CD8-positive, alpha-beta memory T cell (primary cell): ENCODE measurements around the gene NRIP2. TPM values are rescaled to one million over a fixed set of nuclear protein-coding genes. Genes with fewer than 3 reads are reported as not detected.

Source experiments
- CTCF ChIA-PET: fragments of 350-600 bp; sonication (Branson Sonifier 250); formaldehyde crosslinking; loops from one replicate; lab custom pipeline; 2021; ENCODE audit warnings: antibody characterized with exemption; lab: Charles Lee
- POLR2A ChIA-PET: fragments of 350-600 bp; sonication (Branson Sonifier 250); formaldehyde crosslinking; loops from one replicate; lab custom pipeline; 2021; ENCODE audit warnings: antibody characterized with exemption; lab: Charles Lee
- DNase-seq, 5 donors: peaks; one replicate each; pipeline versions ENCODE4 v3.0.0 to v3.0.0-alpha.2; 2020 to 2022; ENCODE audit warnings: mixed read lengths in 1 of 5
- H3K27ac ChIP-seq: one replicate; pipeline ENCODE4 v1.7.0; 2013; ENCODE audit warnings: low read depth, mild to moderate bottlenecking, low read length, moderate library complexity
- H3K27me3 ChIP-seq: 2 replicates; pipeline ENCODE4 v1.7.0; 2013; ENCODE audit warnings: low read length, mild to moderate bottlenecking; ENCODE audit not compliant: insufficient read depth, poor library complexity, severe bottlenecking
- H3K36me3 ChIP-seq: 2 replicates; pipeline ENCODE4 v1.7.0; 2013; ENCODE audit warnings: mild to moderate bottlenecking, low read length, moderate library complexity; ENCODE audit not compliant: insufficient read depth
- H3K4me1 ChIP-seq: 2 replicates; pipeline ENCODE4 v1.7.0; 2013; ENCODE audit warnings: mild to moderate bottlenecking, low read length, moderate library complexity; ENCODE audit not compliant: insufficient read depth
- H3K4me3 ChIP-seq: 2 replicates; pipeline ENCODE4 v1.7.0; 2013; ENCODE audit warnings: mild to moderate bottlenecking, low read length
- H3K9me3 ChIP-seq: 2 replicates; pipeline ENCODE4 v1.7.0; 2013; ENCODE audit warnings: mild to moderate bottlenecking, low read length
- H3K27ac Mint-ChIP-seq, 8 donors: one replicate each; pipeline ENCODE4 v1.8.0; 2020 to 2021; ENCODE audit warnings: mixed read lengths in 8 of 8, mild to moderate bottlenecking in 6 of 8, inconsistent platforms in 3 of 8, moderate library complexity in 3 of 8
- H3K27me3 Mint-ChIP-seq, 2 donors: one replicate each; pipeline ENCODE4 v1.8.0; 2020 to 2021; ENCODE audit warnings: mixed read lengths in 2 of 2, mild to moderate bottlenecking in 1 of 2, moderate library complexity in 1 of 2
- H3K36me3 Mint-ChIP-seq, 3 donors: one replicate each; pipeline ENCODE4 v1.8.0; 2020 to 2021; ENCODE audit warnings: mixed read lengths in 3 of 3, inconsistent platforms in 1 of 3, mild to moderate bottlenecking in 1 of 3
- H3K4me1 Mint-ChIP-seq, 3 donors: one replicate each; pipeline ENCODE4 v1.8.0; 2020 to 2021; ENCODE audit warnings: mixed read lengths in 3 of 3, inconsistent platforms in 1 of 3, mild to moderate bottlenecking in 1 of 3
- H3K4me3 Mint-ChIP-seq, 7 donors: one replicate each; pipeline ENCODE4 v1.8.0; 2020 to 2021; ENCODE audit warnings: mixed read lengths in 7 of 7, mild to moderate bottlenecking in 6 of 7, moderate library complexity in 4 of 7, inconsistent platforms in 2 of 7
- H3K9me3 Mint-ChIP-seq, 5 donors: one replicate each; pipeline ENCODE4 v1.8.0; 2020 to 2022; ENCODE audit warnings: mixed read lengths in 5 of 5, mild to moderate bottlenecking in 3 of 5, moderate library complexity in 2 of 5, inconsistent platforms in 1 of 5
- polyA plus RNA-seq: library from polyadenylated mRNA; unstranded; fragments of 300-500 nt; fragmentation: Illumina TruSeq; gene quantifications from one replicate; pipeline ENCODE4 v1.2.3, GENCODE V29; 2021
- total RNA-seq, 2 experiments: library from RNA; stranded (reverse); gene quantifications; one replicate each; pipeline ENCODE4 v1.2.3, GENCODE V29; 2021

The NRIP2 gene
- total and polyA plus RNA-seq, 3 experiments from 2014 or later: 0.82 TPM; not detected in 2

DNA sequence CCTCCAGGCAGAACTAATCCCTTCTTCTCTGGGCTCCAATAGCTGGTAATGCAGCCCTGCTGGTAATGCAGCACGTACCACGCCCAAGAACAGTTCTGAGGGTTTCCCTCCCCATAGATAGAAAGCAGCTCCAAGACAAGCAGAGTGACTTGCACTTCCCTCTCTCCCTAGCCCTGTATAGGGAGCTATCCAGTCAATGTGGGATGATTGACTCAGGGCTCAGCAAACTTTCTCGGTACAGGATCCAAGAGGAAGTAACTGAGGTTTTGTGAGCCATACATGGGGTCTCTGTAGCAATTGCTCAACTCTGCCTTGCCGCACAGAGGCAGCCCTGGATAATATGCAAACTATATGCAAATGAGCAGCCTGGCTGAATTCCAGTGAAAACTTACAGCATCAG lies 55.6 kb downstream of the NRIP2 start:
- Histone ChIP-seq H3K27ac (no peak overlapping the region), H3K36me3 (no peaks in the 10 kb centered on the region), H3K27me3 (peaks cover 7% of the 10 kb centered on the region), H3K9me3 (no peaks in the 10 kb centered on the region), H3K4me1 (peaks cover 6% of the 10 kb centered on the region), H3K4me3 (no peak overlapping the region)
- H3K27me3 Mint-ChIP-seq: peaks cover 9 to 18% of the 10 kb centered on the region in 2 donors
- DNase-seq: no peak
- ChIA-PET CTCF (no interaction called here), POLR2A (no interaction called here)
- H3K27ac Mint-ChIP-seq: peak overlapping the region in 1 of 8 donors; percentile 57
- H3K9me3 Mint-ChIP-seq: no peaks in the 10 kb centered on the region
- peaks cover 6 to 9% (median 7%) of the 10 kb centered on the region in 3 donors for H3K4me1 Mint-ChIP-seq
- H3K4me3 Mint-ChIP-seq: no peak overlapping the region
- H3K36me3 Mint-ChIP-seq: no peaks in the 10 kb centered on the region

DNA sequence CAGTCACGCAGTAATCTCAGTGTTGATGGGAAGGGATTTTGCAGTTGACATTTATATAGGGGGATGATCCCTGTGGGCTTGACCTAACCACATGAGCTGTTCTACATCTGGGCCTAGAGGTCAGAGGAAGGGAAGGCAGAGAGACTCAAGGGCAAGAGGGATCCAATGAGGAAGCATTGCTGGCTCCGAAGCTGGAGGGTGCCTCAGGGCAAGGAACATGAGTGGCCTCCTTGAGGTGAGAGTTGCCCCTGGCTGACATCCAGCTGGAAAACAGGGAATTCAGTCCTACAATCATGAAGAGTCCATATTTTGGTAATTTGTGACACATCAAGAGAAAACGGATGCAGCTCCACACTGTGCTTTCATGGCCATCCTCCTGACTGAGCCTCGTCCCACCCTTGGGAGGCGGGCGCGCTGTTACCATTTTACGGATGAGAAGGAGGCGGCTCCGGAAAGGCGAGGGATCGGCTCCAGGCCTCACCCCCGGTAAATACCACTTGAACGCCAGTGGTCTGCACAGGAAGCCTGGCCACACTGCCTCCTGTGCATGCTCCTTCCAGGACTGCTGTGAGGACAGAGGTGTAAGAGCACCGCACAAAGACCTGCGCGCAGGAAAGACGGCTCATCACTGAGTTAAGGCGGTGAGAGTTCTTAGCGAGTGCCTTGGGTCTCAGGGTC lies 58.6 kb downstream of the NRIP2 start:
- Histone ChIP-seq H3K27me3 (no peaks in the 10 kb centered on the region), H3K4me1 (no peaks in the 10 kb centered on the region), H3K36me3 (no peaks in the 10 kb centered on the region), H3K9me3 (no peaks in the 10 kb centered on the region), H3K27ac (no peak overlapping the region), H3K4me3 (no peak overlapping the region)
- Mint-ChIP-seq H3K27me3 (peaks cover 4% of the 10 kb centered on the region in 2 donors), H3K4me3 (no peak overlapping the region), H3K27ac (no peak overlapping the region), H3K36me3 (no peaks in the 10 kb centered on the region), H3K4me1 (no peaks in the 10 kb centered on the region), H3K9me3 (no peaks in the 10 kb centered on the region)
- ChIA-PET CTCF (interaction anchor here (1.1 kb wide), 2 partner anchors 85 to 93 kb away, joined by 3 read pairs; no protein-coding TSS in a partner anchor), POLR2A (no interaction called here)
- DNase-seq: no peak

DNA sequence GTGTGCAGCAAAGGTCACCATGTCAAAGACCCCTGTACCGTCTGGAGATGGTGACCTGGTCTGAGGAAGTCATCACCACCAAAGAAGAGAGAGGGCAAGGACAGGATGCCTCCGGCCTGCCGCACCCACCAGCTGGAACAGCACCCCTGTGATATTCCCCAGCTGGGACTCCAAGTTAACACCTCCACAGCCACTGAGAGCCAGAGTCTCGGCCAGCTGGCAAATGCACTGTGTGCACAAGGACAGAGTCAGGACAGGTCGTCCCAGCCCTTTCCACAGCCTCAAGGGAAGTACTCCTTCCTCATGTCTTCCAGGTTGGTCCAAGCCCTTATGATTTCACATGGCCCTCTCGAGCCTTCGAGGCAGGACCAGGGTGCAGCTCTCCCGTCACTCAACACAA lies 59.4 kb downstream of the NRIP2 start:
- no peak overlapping the region for H3K4me3 Mint-ChIP-seq
- CTCF ChIA-PET: interaction anchor here (1.1 kb wide), 2 partner anchors 84 to 92 kb away, joined by 3 read pairs; no protein-coding TSS in a partner anchor
- no peaks in the 10 kb centered on the region for H3K27me3 ChIP-seq
- no peaks in the 10 kb centered on the region for H3K4me1 ChIP-seq
- H3K36me3 Mint-ChIP-seq: peaks cover 0 to 3% (median 0%) of the 10 kb centered on the region in 3 donors
- H3K36me3 ChIP-seq: no peaks in the 10 kb centered on the region
- H3K4me3 ChIP-seq: no peak overlapping the region
- no peaks in the 10 kb centered on the region for H3K9me3 ChIP-seq
- no peak overlapping the region for H3K27ac ChIP-seq
- peaks cover 2 to 4% of the 10 kb centered on the region in 2 donors for H3K27me3 Mint-ChIP-seq
- H3K27ac Mint-ChIP-seq: no peak overlapping the region
- no peaks in the 10 kb centered on the region for H3K9me3 Mint-ChIP-seq
- DNase-seq: no peak
- no peaks in the 10 kb centered on the region for H3K4me1 Mint-ChIP-seq
- POLR2A ChIA-PET: no interaction called here

Other genes with a start within 250 kb of the NRIP2 start
- gene FKBP4, start 40.1 kb downstream of the NRIP2 start, total RNA-seq: 100 to 1,000 TPM; 172 to 183 TPM
- 35.1 TPM for gene FKBP4, start 40.1 kb downstream of the NRIP2 start, polyA plus RNA-seq
- 10 to 100 TPM; 36.9 to 39.3 TPM for gene ITFG2, start 22.4 kb downstream of the NRIP2 start, total RNA-seq
- 53.3 TPM for gene ITFG2, start 22.4 kb downstream of the NRIP2 start, polyA plus RNA-seq
- gene TEX52, start 22.0 kb upstream of the NRIP2 start, total RNA-seq: not detected
- gene TEX52, start 22.0 kb upstream of the NRIP2 start, polyA plus RNA-seq: not detected
- 10 to 100 TPM; 66.2 to 67.5 TPM for gene FOXM1, start 42.1 kb upstream of the NRIP2 start, total RNA-seq
- 0.15 TPM for gene FOXM1, start 42.1 kb upstream of the NRIP2 start, polyA plus RNA-seq
- 10 to 100 TPM; 41.9 to 45.4 TPM for gene RHNO1, start 42.2 kb upstream of the NRIP2 start, total RNA-seq
- 60.0 TPM for gene RHNO1, start 42.2 kb upstream of the NRIP2 start, polyA plus RNA-seq
- 1 to 10 TPM; 9.1 to 9.3 TPM for gene TULP3, start 55.9 kb upstream of the NRIP2 start, total RNA-seq
- gene TULP3, start 55.9 kb upstream of the NRIP2 start, polyA plus RNA-seq: 9.7 TPM
- 1 to 10 TPM; 1.7 to 2.1 TPM for gene TEAD4, start 124.4 kb upstream of the NRIP2 start, total RNA-seq
- gene TEAD4, start 124.4 kb upstream of the NRIP2 start, polyA plus RNA-seq: not detected
- under 1 TPM; 0.33 to 0.79 TPM for gene TSPAN9, start 242.3 kb upstream of the NRIP2 start, total RNA-seq
- not detected for gene TSPAN9, start 242.3 kb upstream of the NRIP2 start, polyA plus RNA-seq